NCI-H524 treated with DMSO at 0.1 percent for 48 hours (cell line): ENCODE measurements around the gene ARHGAP44.
"Not testable (repeated sequence)": the region's sequence is repeated elsewhere in the genome, so short reads cannot be mapped to it uniquely, and the experiment has no call there.

Experiments used
- DNase-seq: peaks from one replicate; lab custom pipeline; 2025; lab: John Stamatoyannopoulos, UW

The ARHGAP44 gene

DNA sequence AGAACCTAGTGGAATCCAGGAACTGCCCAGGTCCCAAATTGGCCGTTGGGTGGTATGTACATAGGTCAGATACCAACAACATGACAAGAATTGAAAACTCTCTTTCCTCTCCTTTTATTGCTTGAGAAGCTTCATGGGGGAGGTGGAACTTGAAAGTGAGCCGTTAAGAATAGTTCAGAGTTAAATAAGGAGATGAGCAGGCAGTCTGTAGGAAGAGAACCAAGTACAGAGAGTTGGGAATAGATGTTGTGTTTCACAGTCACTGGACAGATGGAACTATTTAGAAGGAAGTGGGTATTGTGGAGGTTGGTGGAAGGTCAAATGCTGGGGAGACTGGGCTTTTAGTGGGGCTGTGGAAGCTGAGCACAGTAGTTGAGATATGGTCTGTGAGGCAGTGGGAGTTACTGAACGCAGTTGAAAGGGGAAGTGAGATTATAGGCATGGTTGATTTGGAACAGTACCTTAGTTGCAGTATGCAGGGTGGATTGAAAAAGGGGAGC lies 26.4 kb downstream of the ARHGAP44 start:
- no peak for DNase-seq

DNA sequence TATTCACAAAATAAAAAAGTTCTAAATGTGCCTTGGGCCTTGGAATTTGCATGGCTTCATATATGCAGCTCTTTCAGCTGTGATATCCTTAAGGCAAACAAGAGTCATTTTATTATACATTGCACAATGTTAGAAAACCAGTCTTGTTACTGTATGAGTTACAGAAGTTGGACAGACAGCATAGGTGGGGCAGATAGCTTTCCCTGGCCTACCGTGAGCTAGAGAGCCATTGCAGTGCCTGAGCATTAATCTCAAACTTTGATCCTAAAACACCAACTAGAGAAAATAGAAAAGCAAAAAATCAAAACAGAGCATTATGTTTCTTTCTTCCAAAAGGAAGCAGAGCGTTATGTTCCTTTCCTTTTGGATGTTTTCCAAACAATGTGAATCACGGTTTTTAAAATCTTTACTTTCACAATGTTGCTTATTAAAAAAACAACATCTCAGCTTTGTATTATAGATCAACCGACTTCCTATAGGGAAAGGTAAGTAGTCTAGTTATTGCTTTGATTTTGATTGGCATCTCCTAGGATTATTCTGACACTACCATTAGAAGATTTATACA lies 32.2 kb downstream of the ARHGAP44 start:
- DNase-seq, result no peak

DNA sequence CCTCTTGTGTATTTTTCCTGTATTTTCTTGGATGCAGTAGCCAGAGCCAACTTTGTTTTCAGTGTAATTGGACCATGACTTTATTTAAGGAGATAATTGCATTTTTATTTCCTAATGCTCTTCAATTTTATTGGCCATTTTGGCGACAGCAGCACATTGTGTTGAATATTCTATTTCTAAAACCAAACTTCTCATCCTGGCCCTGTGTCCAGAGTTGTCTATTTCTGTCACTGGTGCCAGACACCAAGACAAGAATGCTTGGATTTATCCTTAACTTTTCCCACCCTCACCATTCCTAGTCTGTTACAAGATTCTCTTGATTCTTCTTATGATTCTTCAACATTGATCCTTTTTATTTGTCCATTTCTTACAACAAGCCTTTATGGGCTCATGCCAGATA lies 37.1 kb downstream of the ARHGAP44 start:
- DNase-seq, result no peak

GRCh38 chr17:12830777-12831247 lies 41.5 kb downstream of the ARHGAP44 start:
- no peak for DNase-seq

- no peak for DNase-seq
Observed at GRCh38 chr17:12831839-12832238, 42.5 kb downstream of the ARHGAP44 start.

- DNase-seq, result no peak
Observed at GRCh38 chr17:12839042-12839441, 49.7 kb downstream of the ARHGAP44 start.

GRCh38 chr17:12842936-12843335 lies 53.6 kb downstream of the ARHGAP44 start:
- peak; percentile 4 for DNase-seq

DNA sequence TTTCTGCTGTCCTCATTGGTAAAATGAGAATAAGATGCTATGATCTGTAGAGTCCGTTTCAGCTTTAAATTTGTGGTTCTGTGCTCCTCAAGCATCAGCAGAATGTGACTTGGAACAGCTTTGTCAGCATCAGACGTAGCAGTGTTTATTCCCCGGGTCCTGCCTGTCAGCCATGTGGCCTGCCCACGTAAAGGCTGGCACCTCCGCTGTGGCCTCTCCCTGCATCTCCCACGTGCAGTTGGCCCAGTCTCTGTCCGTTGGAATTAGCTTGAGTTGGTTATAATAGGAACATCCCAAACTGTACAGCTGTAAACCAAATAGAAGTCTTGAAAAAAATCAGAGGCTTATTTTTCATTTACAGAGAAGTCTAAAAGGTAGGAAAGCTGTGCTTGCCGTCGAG lies 61.7 kb downstream of the ARHGAP44 start:
- DNase-seq, result no peak

GRCh38 chr17:12851901-12852435 lies 62.7 kb downstream of the ARHGAP44 start:
- DNase-seq, result no peak

- no peak for DNase-seq
Observed at GRCh38 chr17:12853921-12854320, 64.6 kb downstream of the ARHGAP44 start.

DNA sequence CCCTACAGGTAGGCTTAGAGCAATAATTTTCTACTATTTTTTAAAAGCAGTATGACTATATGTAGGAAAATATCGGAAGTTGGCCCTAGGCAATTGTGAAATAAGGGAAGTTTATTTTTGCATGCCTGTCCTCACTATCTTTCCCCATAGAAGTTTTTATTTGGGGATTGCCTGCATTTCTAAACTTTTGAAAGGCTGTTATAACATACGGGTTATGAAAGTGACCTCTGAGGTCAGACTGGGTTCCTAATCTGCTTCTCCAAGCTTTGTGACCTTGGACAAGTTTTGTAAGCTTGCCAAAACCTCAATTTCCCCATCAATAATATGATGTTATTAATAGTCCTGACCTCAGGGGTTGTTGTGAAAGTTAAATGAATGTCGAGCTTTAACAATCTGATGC lies 67.1 kb downstream of the ARHGAP44 start:
- no peak for DNase-seq

GRCh38 chr17:12857592-12857991 lies 68.3 kb downstream of the ARHGAP44 start:
- no peak for DNase-seq

GRCh38 chr17:12859520-12859919 lies 70.2 kb downstream of the ARHGAP44 start:
- DNase-seq, result no peak

GRCh38 chr17:12865769-12866168 lies 76.5 kb downstream of the ARHGAP44 start:
- no peak for DNase-seq

DNA sequence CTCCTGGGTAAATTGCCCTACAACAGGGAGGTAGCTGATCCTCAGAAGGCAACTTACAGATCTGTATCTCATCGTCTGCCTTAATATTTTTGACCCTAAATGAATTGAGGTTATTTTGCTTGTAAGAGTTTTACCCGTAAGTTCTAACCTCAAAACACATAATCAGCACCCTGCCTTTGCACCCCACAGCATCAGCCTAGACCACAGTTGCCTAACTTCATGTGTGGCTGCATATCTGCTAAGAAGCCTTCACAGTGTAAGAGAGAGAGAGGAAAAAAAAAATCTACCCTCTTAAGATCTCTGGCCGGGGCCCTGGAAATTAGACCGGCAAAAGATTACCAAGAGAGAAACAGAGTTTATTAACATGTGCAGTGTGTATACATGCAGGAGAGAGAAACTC lies 76.9 kb downstream of the ARHGAP44 start:
- DNase-seq, result no peak

DNA sequence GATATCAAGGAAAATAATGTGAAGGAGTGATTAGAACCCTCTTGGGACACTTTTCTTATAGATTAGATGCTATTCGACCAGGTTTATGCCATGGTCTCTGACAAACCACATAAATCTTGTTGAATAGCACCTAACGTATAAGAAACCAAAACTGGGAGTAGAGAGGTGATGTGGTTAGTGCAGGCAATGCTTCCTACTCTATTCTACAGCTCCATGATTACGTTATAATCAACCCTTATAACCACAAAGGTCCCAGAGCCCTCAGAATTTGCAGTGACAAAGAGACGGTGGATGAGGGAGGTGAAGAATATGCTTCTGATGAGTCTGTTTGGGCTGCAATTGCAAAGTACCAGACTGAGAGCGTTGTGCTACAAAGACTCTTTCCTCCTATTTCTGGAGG lies 78.4 kb downstream of the ARHGAP44 start:
- DNase-seq, result no peak

DNA sequence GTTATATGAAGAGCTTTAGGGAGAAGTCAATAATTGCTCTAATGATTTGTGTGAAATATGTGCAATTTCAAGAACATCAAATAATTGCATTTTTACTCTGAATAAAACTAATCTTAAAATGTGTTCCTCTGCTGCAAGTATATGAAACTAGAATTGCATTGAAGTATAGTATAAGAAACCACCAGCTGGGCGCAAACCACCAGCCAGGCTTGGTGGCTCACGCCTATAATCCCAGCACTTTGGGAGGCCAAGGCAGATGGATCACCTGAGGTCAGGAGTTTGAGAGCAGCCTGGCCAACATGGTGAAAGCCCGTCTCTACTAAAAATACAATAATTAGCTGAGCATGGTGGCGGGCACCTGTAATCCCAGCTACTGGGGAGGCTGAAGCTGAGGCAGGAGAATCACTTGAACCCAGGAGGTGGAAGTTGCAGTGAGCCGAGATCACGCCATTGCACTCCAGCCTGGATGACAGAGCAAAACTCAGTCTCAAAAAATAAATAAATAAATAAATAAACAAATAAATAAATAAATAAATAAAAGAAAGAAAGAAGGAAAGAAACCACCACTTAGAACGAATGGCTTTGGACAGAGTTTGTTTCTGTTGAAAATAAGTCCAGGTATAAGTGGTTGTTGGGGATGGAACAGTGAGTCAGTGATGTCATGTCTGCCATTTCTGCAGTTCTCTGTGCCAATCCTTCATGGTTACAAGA lies 84.3 kb downstream of the ARHGAP44 start:
- DNase-seq, result not testable (repeated sequence)

DNA sequence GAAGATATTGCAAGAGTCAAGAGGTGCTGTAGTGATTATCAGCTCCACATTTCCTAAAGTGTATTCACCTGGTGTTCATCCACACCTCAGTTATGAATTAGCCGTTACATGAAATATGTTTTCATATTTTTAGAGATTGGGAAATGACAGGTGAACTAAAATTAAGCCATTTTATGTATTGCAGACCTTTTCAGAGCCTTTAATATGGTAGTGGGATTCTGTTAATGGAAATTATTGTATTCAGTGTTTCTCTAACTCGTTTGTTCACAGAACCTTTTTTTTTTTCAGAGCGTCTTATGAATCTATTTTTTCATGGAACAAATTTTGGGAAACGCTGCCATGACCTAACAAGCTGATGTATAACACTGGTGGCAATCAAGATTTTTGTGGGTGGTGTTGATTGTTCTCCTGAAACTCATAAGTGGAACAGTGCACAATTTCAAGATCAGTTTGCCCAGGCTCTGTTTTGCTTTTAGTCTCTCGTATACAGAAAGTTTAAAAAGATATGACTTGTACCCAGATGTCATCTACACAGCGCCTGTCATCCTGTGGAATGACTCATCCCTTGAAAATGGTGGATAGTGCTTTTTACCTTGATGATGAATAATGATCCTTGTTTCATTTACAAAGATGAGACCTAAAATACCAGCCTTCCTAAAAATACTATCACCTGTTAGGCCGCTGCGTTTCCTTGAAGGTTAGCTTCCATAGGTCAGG lies 88.8 kb downstream of the ARHGAP44 start:
- DNase-seq, result no peak

GRCh38 chr17:12879096-12879495 lies 89.8 kb downstream of the ARHGAP44 start:
- DNase-seq, result not testable (repeated sequence)

DNA sequence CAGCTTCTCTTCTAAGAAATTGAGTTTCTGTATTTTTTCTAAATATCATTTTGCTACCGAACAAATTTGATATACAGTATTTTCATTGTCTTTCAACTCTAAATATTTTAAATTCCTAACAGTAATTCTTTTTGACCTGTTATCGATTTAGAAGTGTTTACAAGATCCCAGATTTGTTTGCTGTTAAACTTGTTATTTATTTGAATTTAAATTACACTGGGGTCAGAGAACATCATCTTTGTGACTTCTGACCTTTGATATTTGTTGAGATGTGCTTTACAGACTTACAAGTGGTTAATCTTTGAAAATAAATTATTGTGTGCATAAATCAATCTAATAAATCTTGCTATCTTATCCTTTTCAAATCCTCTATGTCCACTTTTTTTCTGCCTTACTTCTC lies 94.2 kb downstream of the ARHGAP44 start:
- DNase-seq, result no peak

GRCh38 chr17:12887088-12887487 lies 97.8 kb downstream of the ARHGAP44 start:
- DNase-seq, result no peak

DNA sequence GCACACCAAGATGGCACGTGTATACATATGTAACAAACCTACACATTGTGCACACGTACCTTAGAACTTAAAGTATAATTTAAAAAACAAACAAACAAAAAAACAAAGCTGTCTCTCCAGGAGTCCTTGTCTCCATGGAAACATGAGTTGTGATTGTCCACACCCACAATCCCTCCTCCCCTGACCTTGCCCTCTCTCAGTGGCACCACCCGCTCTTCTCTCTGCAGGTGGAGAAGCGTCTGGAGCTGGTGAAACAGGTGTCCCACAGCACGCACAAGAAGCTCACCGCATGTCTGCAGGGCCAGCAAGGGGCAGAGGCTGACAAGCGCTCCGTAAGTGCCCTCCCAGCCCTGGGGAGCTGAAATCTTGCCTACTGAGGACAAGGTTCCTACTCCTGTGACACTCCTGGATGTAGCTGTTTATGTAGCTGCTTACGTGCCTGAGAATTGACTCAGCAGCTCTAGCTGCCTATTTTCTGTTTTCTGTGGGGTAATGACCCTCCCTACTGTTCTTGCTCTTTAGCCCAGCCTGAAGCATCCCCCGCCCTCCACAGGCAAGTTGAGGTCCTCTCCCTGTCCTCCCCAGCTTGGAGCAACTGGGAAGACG lies 107.0 kb downstream of the ARHGAP44 start:
- DNase-seq, result no peak
